ENCODE measurements around the gene UBAC2.

The UBAC2 gene

GRCh38 chr13:99361197-99361596 lies 160.5 kb downstream of the UBAC2 start:
- Mint-ChIP-seq H3K36me3 (ENCODE audit: insufficient read depth) (peaks cover 25% of the 10 kb centered on the region), H3K27ac (ENCODE audit: low read depth) (peak overlapping the region; percentile 100)

GRCh38 chr13:99362362-99362761 lies 161.7 kb downstream of the UBAC2 start:
- ATAC-seq (replicated peaks; ENCODE audit: extremely low read depth, poor library complexity, severe bottlenecking) (no peak), DNase-seq (ENCODE audit: low spot score in 2 of 2) (no peak)
- H3K4me3 Mint-ChIP-seq: peak overlapping the region; percentile 53
- no peaks in the 10 kb centered on the region for H3K9me3 Mint-ChIP-seq
- H3K4me1 Mint-ChIP-seq: peaks cover 86% of the 10 kb centered on the region
- peaks cover 20% of the 10 kb centered on the region for H3K36me3 Mint-ChIP-seq (ENCODE audit: insufficient read depth)
- H3K27ac Mint-ChIP-seq (ENCODE audit: low read depth): peak overlapping the region; percentile 100
- no peaks in the 10 kb centered on the region for H3K27me3 Mint-ChIP-seq

More at GRCh38 chr13:99361197-99361596, 160.5 kb downstream of the UBAC2 start:
- no peak for DNase-seq (ENCODE audit: low spot score in 2 of 2)
- peak overlapping the region; percentile 14 for H3K4me3 Mint-ChIP-seq
- H3K4me1 Mint-ChIP-seq: peaks cover 86% of the 10 kb centered on the region
- ATAC-seq (replicated peaks; ENCODE audit: extremely low read depth, poor library complexity, severe bottlenecking): no peak
- no peaks in the 10 kb centered on the region for H3K27me3 Mint-ChIP-seq
- H3K9me3 Mint-ChIP-seq: no peaks in the 10 kb centered on the region

- Mint-ChIP-seq H3K9me3 (no peaks in the 10 kb centered on the region), H3K4me1 (peaks cover 86% of the 10 kb centered on the region), H3K36me3 (ENCODE audit: insufficient read depth) (peaks cover 23% of the 10 kb centered on the region), H3K27me3 (no peaks in the 10 kb centered on the region), H3K27ac (ENCODE audit: low read depth) (peak overlapping the region; percentile 100), H3K4me3 (no peak overlapping the region)
- no peak for DNase-seq (ENCODE audit: low spot score in 2 of 2)
- no peak for ATAC-seq (replicated peaks; ENCODE audit: extremely low read depth, poor library complexity, severe bottlenecking)
These were observed 162.7 kb downstream of the UBAC2 start for GRCh38 chr13:99363391-99363790.

GRCh38 chr13:99363949-99364348 lies 163.3 kb downstream of the UBAC2 start:
- Mint-ChIP-seq H3K4me1 (peaks cover 86% of the 10 kb centered on the region), H3K27ac (ENCODE audit: low read depth) (peak overlapping the region; percentile 100), H3K9me3 (no peaks in the 10 kb centered on the region), H3K4me3 (no peak overlapping the region), H3K36me3 (ENCODE audit: insufficient read depth) (peaks cover 23% of the 10 kb centered on the region), H3K27me3 (no peaks in the 10 kb centered on the region)
- ATAC-seq (replicated peaks; ENCODE audit: extremely low read depth, poor library complexity, severe bottlenecking) (no peak), DNase-seq (ENCODE audit: low spot score in 2 of 2) (no peak)

- H3K36me3 Mint-ChIP-seq (ENCODE audit: insufficient read depth): peaks cover 32% of the 10 kb centered on the region
- DNase-seq (ENCODE audit: low spot score in 2 of 2): peak in 1 of 2 donors; percentile 2
- no peak for ATAC-seq (replicated peaks; ENCODE audit: extremely low read depth, poor library complexity, severe bottlenecking)
- H3K27me3 Mint-ChIP-seq: no peaks in the 10 kb centered on the region
- H3K27ac Mint-ChIP-seq (ENCODE audit: low read depth): peak overlapping the region; percentile 98
- H3K4me3 Mint-ChIP-seq: peak overlapping the region; percentile 67
- H3K9me3 Mint-ChIP-seq: no peaks in the 10 kb centered on the region
- H3K4me1 Mint-ChIP-seq: peaks cover 76% of the 10 kb centered on the region
These were observed 165.7 kb downstream of the UBAC2 start for GRCh38 chr13:99366075-99366987.

GRCh38 chr13:99367106-99367616 lies 166.5 kb downstream of the UBAC2 start:
- Mint-ChIP-seq H3K36me3 (ENCODE audit: insufficient read depth) (peaks cover 30% of the 10 kb centered on the region), H3K4me1 (peaks cover 76% of the 10 kb centered on the region), H3K9me3 (no peaks in the 10 kb centered on the region), H3K4me3 (peak overlapping the region; percentile 67), H3K27me3 (no peaks in the 10 kb centered on the region), H3K27ac (ENCODE audit: low read depth) (peak overlapping the region; percentile 98)
- ATAC-seq (replicated peaks; ENCODE audit: extremely low read depth, poor library complexity, severe bottlenecking) (peak; percentile 77), DNase-seq (ENCODE audit: low spot score in 2 of 2) (peak in 1 of 2 donors; percentile 46)

GRCh38 chr13:99367663-99368448 lies 167.2 kb downstream of the UBAC2 start:
- H3K4me3 Mint-ChIP-seq: peak overlapping the region; percentile 67
- ATAC-seq (replicated peaks; ENCODE audit: extremely low read depth, poor library complexity, severe bottlenecking) (no peak), DNase-seq (ENCODE audit: low spot score in 2 of 2) (no peak)
- H3K36me3 Mint-ChIP-seq (ENCODE audit: insufficient read depth): peaks cover 32% of the 10 kb centered on the region
- H3K9me3 Mint-ChIP-seq: no peaks in the 10 kb centered on the region
- peaks cover 74% of the 10 kb centered on the region for H3K4me1 Mint-ChIP-seq
- peak overlapping the region; percentile 98 for H3K27ac Mint-ChIP-seq (ENCODE audit: low read depth)
- no peaks in the 10 kb centered on the region for H3K27me3 Mint-ChIP-seq

GRCh38 chr13:99370481-99371275 lies 170.0 kb downstream of the UBAC2 start:
- DNase-seq (ENCODE audit: low spot score in 2 of 2) (no peak), ATAC-seq (replicated peaks; ENCODE audit: extremely low read depth, poor library complexity, severe bottlenecking) (no peak)
- Mint-ChIP-seq H3K27me3 (no peaks in the 10 kb centered on the region), H3K4me3 (peak overlapping the region; percentile 60), H3K27ac (ENCODE audit: low read depth) (peak overlapping the region; percentile 98), H3K4me1 (peaks cover 79% of the 10 kb centered on the region), H3K36me3 (ENCODE audit: insufficient read depth) (peaks cover 39% of the 10 kb centered on the region), H3K9me3 (no peaks in the 10 kb centered on the region)

- no peaks in the 10 kb centered on the region for H3K27me3 Mint-ChIP-seq
- H3K36me3 Mint-ChIP-seq (ENCODE audit: insufficient read depth): peaks cover 40% of the 10 kb centered on the region
- H3K4me1 Mint-ChIP-seq: peaks cover 79% of the 10 kb centered on the region
- peak overlapping the region; percentile 98 for H3K27ac Mint-ChIP-seq (ENCODE audit: low read depth)
- H3K4me3 Mint-ChIP-seq: peak overlapping the region; percentile 72
- ATAC-seq (replicated peaks; ENCODE audit: extremely low read depth, poor library complexity, severe bottlenecking): peak; percentile 46
- DNase-seq (ENCODE audit: low spot score in 2 of 2): peak in 1 of 2 donors; percentile 49
- H3K9me3 Mint-ChIP-seq: no peaks in the 10 kb centered on the region
These were observed 171.3 kb downstream of the UBAC2 start for GRCh38 chr13:99371956-99372355.

- Mint-ChIP-seq H3K9me3 (no peaks in the 10 kb centered on the region), H3K4me3 (no peak overlapping the region), H3K27me3 (no peaks in the 10 kb centered on the region), H3K27ac (ENCODE audit: low read depth) (peak overlapping the region; percentile 98), H3K4me1 (peaks cover 73% of the 10 kb centered on the region), H3K36me3 (ENCODE audit: insufficient read depth) (peaks cover 30% of the 10 kb centered on the region)
- DNase-seq (ENCODE audit: low spot score in 2 of 2): no peak
- ATAC-seq (replicated peaks; ENCODE audit: extremely low read depth, poor library complexity, severe bottlenecking): no peak
These were observed 172.8 kb downstream of the UBAC2 start for GRCh38 chr13:99373436-99373835.

- H3K27ac Mint-ChIP-seq (ENCODE audit: low read depth): peak overlapping the region; percentile 93
These were observed 173.7 kb downstream of the UBAC2 start for GRCh38 chr13:99374169-99374991.

More at GRCh38 chr13:99374169-99374991, 173.7 kb downstream of the UBAC2 start:
- H3K9me3 Mint-ChIP-seq: no peaks in the 10 kb centered on the region
- H3K4me3 Mint-ChIP-seq: peak overlapping the region; percentile 67
- H3K36me3 Mint-ChIP-seq (ENCODE audit: insufficient read depth): peaks cover 29% of the 10 kb centered on the region
- ATAC-seq (replicated peaks; ENCODE audit: extremely low read depth, poor library complexity, severe bottlenecking): no peak
- H3K4me1 Mint-ChIP-seq: peaks cover 70% of the 10 kb centered on the region
- no peaks in the 10 kb centered on the region for H3K27me3 Mint-ChIP-seq
- no peak for DNase-seq (ENCODE audit: low spot score in 2 of 2)
